Liver (tissue), 9 donors: ENCODE results near the gene NR2F2. TPM values are rescaled to one million over a fixed set of nuclear protein-coding genes. Genes with fewer than 3 reads are reported as not detected.
A peak's percentile ranks its signal among the peaks of the same experiment; 100 is the strongest.

Experiments used
- DNase-seq: peaks from one replicate; pipeline ENCODE4 v3.0.0-alpha.2; 2017; ENCODE audit warnings: low spot score
- H3K27ac ChIP-seq, 2 donors: one replicate each; pipeline ENCODE4 v1.7.0; 2013; ENCODE audit warnings: inconsistent platforms in 2 of 2, low read length in 2 of 2, control low read depth in 1 of 2, low read depth in 1 of 2, mild to moderate bottlenecking in 1 of 2
- H3K27me3 ChIP-seq, 4 donors: one replicate each; pipeline versions ENCODE4 v1.6.1 to v1.7.0; 2013; ENCODE audit warnings: low read length in 3 of 4, inconsistent platforms in 1 of 4, mild to moderate bottlenecking in 1 of 4, moderate library complexity in 1 of 4; ENCODE audit not compliant: control insufficient read depth in 4 of 4, insufficient read depth in 4 of 4
- H3K36me3 ChIP-seq, 4 donors: one replicate each; pipeline versions ENCODE4 v1.6.1 to v1.7.0; 2013; ENCODE audit warnings: low read length in 3 of 4, mild to moderate bottlenecking in 3 of 4, low read depth in 1 of 4, moderate library complexity in 1 of 4; ENCODE audit not compliant: control insufficient read depth in 4 of 4, insufficient read depth in 3 of 4
- H3K4me1 ChIP-seq, 4 donors: one replicate each; pipeline versions ENCODE4 v1.6.1 to v1.7.0; 2013; ENCODE audit warnings: low read length in 3 of 4, mild to moderate bottlenecking in 3 of 4, moderate library complexity in 1 of 4; ENCODE audit not compliant: control insufficient read depth in 4 of 4, insufficient read depth in 4 of 4
- H3K4me3 ChIP-seq, 3 donors: one replicate each; pipeline versions ENCODE4 v1.6.1 to v1.7.0; 2013; ENCODE audit warnings: low read length in 3 of 3, control low read depth in 1 of 3, low read depth in 1 of 3, mild to moderate bottlenecking in 1 of 3
- H3K9ac ChIP-seq, 2 donors: one replicate each; pipeline ENCODE4 v1.7.0; 2013; ENCODE audit warnings: low read length in 2 of 2, mild to moderate bottlenecking in 2 of 2, moderate library complexity in 2 of 2, control low read depth in 1 of 2, low read depth in 1 of 2
- H3K9me3 ChIP-seq, 4 donors: one replicate each; pipeline versions ENCODE4 v1.6.1 to v1.7.0; 2013; ENCODE audit warnings: low read length in 3 of 4; ENCODE audit not compliant: control insufficient read depth in 4 of 4
- EGR1 ChIP-seq, 2 donors: IDR thresholded peaks; 2 replicates each; pipeline ENCODE4 v1.6.1; 2016 to 2018; ENCODE audit warnings: antibody characterized with exemption in 2 of 2, low read depth in 2 of 2
- HNF4A ChIP-seq, 2 donors: conservative IDR thresholded peaks; 2 replicates each; pipeline ENCODE4 v1.6.1; 2016; ENCODE audit warnings: antibody characterized with exemption in 2 of 2, mild to moderate bottlenecking in 2 of 2
- JUND ChIP-seq, 2 donors: IDR thresholded peaks; 2 replicates each; pipeline ENCODE4 v1.6.1; 2016; ENCODE audit warnings: antibody characterized with exemption in 2 of 2
- MAX ChIP-seq: IDR thresholded peaks from 2 replicates; pipeline ENCODE4 v1.6.1; 2016; ENCODE audit warnings: antibody characterized with exemption
- NR2F2 ChIP-seq: IDR thresholded peaks from 2 replicates; pipeline ENCODE4 v1.6.1; 2016; ENCODE audit warnings: antibody characterized with exemption
- RAD21 ChIP-seq, 2 donors: IDR thresholded peaks; 2 replicates each; pipeline ENCODE4 v1.6.1; 2016; ENCODE audit warnings: antibody characterized with exemption in 2 of 2, mild to moderate bottlenecking in 2 of 2
- SP1 ChIP-seq: IDR thresholded peaks from 2 replicates; pipeline ENCODE4 v1.6.1; 2018; ENCODE audit warnings: antibody characterized with exemption, mild to moderate bottlenecking
- TAF1 ChIP-seq: conservative IDR thresholded peaks from 2 replicates; pipeline ENCODE4 v1.6.1; 2016; ENCODE audit warnings: antibody characterized with exemption, mild to moderate bottlenecking
- YY1 ChIP-seq: IDR thresholded peaks from 2 replicates; pipeline ENCODE4 v1.6.1; 2016; ENCODE audit warnings: antibody characterized with exemption, mild to moderate bottlenecking
- WGBS: extraction: QIAGEN DNeasy Blood & Tissue Kit; methylation state at CpG from one replicate; pipeline ENCODE4 v1.1.7; 2013; 5-methylcytosine and 5-hydroxymethylcytosine counted together
- polyA plus RNA-seq, 2 donors: library from polyadenylated mRNA; stranded (reverse) in 1 of 2; unstranded in 1 of 2; fragments of 200-250 nt in 1 of 2; fragments of >200 nt in 1 of 2; fragmentation: Nextera tagmentation in 1 of 2; extraction: Ambion mirVana in 1 of 2; gene quantifications; one replicate each; pipeline versions ENCODE4 v1.2.1 to v1.2.3, GENCODE V29; 2013 to 2015
- total RNA-seq, 2 donors: library from RNA; depleted of rRNA; stranded (reverse); fragments of >200 nt; gene quantifications; one replicate each; pipeline ENCODE4 v1.2.3, GENCODE V29; 2014
- TF ChIP-seq, protein P1 (sequence below): IDR thresholded peaks from 2 replicates; pipeline ENCODE4 v1.6.1; 2016; ENCODE audit warnings: antibody characterized with exemption
- TF ChIP-seq, protein P2 (sequence below): fragments of 150-350 bp; IDR thresholded peaks from 2 replicates; pipeline ENCODE4 v1.5.1; 2017; ENCODE audit warnings: improper control_type of control experiment, low read depth, low read length; ENCODE audit not compliant: missing input control
- TF ChIP-seq, protein P3 (sequence below): IDR thresholded peaks from 2 replicates; pipeline ENCODE4 v1.6.1; 2016; ENCODE audit warnings: antibody characterized with exemption
- donor health status: healthy.
- donor health status: healthy.
- donor health status: healthy.
- donor health status: healthy.
- donor health status: healthy.

NR2F2 gene
- total and polyA plus RNA-seq, 4 donors: 5.9 to 22.4 (median 9.2) TPM

DNA sequence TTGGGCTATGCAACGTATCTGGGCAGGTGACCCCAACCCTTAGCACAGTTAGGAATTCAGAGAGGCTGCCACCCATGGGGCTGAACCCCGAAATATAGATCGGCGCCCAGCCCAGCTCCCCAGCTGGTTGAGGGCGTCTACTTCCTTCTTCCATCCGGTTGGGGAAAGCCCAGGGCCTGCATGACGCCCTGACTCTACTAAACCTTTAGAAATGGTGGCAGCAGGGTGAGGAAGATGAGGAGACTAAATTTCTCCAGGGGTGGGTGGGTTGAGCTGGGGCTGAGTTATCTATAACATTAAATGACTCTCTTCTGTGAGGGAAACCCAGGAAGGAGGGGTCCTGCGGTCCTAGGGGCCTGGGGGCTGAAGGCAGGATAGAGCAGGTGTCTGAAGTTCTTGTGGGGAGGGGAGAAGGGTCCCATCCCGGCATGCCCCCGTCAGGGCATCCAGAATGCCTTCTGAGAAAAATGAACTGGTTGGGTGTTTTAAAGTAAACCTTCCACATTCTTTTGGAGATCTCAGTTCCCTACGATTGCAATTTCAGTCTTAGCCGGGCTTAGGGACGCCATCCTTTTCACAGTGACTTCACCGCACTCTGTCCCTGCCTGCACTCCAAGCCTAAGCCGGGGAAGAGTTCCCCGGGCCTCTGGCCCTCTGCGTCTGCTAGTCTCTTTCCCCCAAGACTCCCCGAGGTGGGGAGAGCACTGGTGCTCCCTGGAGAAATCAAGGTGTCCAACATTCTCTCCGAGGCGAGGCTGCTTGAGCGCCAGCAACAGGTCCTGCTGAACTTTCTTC, 28.5 kb downstream of the NR2F2 start:
- Histone ChIP-seq H3K4me3 (no peak overlapping the region), H3K4me1 (peaks cover 6 to 32% (median 19%) of the 10 kb centered on the region in 4 donors), H3K9ac (no peak overlapping the region), H3K9me3 (no peaks in the 10 kb centered on the region), H3K36me3 (no peaks in the 10 kb centered on the region), H3K27ac (peak overlapping the region in 1 of 2 donors; percentile 30), H3K27me3 (no peaks in the 10 kb centered on the region)
- WGBS: 71% methylated on average over 21 of the region's 21 CpGs
- no peak for DNase-seq
- no peak for TF ChIP-seq YY1
- TF ChIP-seq MAX: no peak
- no peak for TF ChIP-seq SP1
- no peak for TF ChIP-seq TAF1
- no peak for TF ChIP-seq NR2F2
- TF ChIP-seq RAD21 (IDR thresholded peaks at IDR 0.05): no peak
- TF ChIP-seq, protein P1, sequence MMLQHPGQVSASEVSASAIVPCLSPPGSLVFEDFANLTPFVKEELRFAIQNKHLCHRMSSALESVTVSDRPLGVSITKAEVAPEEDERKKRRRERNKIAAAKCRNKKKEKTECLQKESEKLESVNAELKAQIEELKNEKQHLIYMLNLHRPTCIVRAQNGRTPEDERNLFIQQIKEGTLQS: no peak
- TF ChIP-seq, protein P2, sequence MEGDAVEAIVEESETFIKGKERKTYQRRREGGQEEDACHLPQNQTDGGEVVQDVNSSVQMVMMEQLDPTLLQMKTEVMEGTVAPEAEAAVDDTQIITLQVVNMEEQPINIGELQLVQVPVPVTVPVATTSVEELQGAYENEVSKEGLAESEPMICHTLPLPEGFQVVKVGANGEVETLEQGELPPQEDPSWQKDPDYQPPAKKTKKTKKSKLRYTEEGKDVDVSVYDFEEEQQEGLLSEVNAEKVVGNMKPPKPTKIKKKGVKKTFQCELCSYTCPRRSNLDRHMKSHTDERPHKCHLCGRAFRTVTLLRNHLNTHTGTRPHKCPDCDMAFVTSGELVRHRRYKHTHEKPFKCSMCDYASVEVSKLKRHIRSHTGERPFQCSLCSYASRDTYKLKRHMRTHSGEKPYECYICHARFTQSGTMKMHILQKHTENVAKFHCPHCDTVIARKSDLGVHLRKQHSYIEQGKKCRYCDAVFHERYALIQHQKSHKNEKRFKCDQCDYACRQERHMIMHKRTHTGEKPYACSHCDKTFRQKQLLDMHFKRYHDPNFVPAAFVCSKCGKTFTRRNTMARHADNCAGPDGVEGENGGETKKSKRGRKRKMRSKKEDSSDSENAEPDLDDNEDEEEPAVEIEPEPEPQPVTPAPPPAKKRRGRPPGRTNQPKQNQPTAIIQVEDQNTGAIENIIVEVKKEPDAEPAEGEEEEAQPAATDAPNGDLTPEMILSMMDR: no peak
- TF ChIP-seq EGR1 (IDR thresholded peaks at IDR 0.05; ENCODE audit: low read depth in 2 of 2): no peak
- TF ChIP-seq HNF4A (conservative IDR thresholded peaks at IDR 0.05): no peak
- TF ChIP-seq, protein P3, sequence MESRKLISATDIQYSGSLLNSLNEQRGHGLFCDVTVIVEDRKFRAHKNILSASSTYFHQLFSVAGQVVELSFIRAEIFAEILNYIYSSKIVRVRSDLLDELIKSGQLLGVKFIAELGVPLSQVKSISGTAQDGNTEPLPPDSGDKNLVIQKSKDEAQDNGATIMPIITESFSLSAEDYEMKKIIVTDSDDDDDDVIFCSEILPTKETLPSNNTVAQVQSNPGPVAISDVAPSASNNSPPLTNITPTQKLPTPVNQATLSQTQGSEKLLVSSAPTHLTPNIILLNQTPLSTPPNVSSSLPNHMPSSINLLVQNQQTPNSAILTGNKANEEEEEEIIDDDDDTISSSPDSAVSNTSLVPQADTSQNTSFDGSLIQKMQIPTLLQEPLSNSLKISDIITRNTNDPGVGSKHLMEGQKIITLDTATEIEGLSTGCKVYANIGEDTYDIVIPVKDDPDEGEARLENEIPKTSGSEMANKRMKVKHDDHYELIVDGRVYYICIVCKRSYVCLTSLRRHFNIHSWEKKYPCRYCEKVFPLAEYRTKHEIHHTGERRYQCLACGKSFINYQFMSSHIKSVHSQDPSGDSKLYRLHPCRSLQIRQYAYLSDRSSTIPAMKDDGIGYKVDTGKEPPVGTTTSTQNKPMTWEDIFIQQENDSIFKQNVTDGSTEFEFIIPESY: no peak

DNA sequence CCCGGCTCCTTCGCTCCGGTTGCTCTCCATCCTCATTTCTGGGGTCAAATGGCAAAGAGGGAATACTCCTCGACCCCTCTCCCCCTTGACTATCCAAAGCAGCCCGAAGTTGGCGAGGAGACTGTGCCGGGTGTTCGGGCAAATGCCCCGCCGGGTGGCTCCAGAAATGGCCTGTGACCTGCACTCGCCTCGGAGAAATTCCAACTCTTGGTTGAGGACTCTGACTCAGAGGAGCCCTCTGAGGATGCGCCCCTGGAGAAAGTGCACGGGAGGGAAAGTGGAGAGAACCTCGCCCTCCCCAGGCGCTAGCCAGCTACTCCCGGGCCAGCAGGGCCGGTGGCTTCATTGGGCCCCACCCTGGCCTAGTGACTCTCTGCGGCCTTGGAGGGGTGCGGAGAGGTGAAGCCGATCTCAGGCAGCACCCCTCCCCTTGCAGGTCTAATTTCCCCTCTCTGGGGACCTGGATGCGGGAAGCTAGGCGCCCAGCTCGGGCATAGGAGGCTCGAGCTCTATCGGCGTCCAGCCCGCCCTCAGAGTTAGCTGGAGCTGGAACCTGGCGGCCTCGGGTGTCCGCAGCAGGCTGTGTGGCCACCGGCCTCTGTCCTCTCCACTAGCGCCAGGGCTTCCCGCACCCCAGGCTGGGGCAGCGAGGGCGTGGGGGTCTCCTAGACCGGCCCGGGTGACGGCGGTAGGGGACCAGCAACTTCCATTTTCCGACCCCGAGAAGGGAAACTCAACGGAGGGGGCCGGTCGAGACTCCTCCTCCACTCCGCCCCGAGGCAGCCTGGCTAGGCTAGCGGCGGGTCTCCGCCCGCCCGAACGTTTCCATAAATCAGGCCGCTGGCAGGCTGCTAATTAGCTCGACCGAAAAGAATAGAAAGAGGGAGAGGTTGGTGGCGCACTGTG, 29.4 kb downstream of the NR2F2 start:
- Histone ChIP-seq H3K4me1 (peaks cover 6 to 26% (median 15%) of the 10 kb centered on the region in 4 donors), H3K27ac (peak overlapping the region; percentile 9 to 61), H3K36me3 (no peaks in the 10 kb centered on the region), H3K9ac (peak overlapping the region in 1 of 2 donors; percentile 9), H3K9me3 (no peaks in the 10 kb centered on the region), H3K4me3 (peak overlapping the region in 2 of 3 donors; percentile 37 to 54), H3K27me3 (no peaks in the 10 kb centered on the region)
- no peak for DNase-seq
- 28% methylated on average over 57 of the region's 57 CpGs for WGBS
- TF ChIP-seq JUND (IDR thresholded peaks at IDR 0.05): no peak
